H9 (cell line): ENCODE measurements around the gene CACNA1G. TPM values are rescaled to one million over a fixed set of nuclear protein-coding genes. Genes with fewer than 3 reads are reported as not detected.

Source experiments
- DNase-seq: peaks from one replicate; pipeline ENCODE4 v3.0.0-alpha.2; 2017
- H2AFZ ChIP-seq: one replicate; pipeline ENCODE4 v1.6.1; 2013; ENCODE audit warnings: mild to moderate bottlenecking, low read length, control low read depth, moderate library complexity
- H2AK5ac ChIP-seq: 2 replicates; pipeline ENCODE4 v1.6.1; 2013; ENCODE audit warnings: low read length, control low read depth, mixed read lengths; ENCODE audit not compliant: insufficient read length
- H2BK120ac ChIP-seq: one replicate; pipeline ENCODE4 v1.6.1; 2013; ENCODE audit warnings: low read depth, mild to moderate bottlenecking, low read length, control low read depth, inconsistent platforms; ENCODE audit not compliant: poor library complexity, severe bottlenecking
- H2BK12ac ChIP-seq: 2 replicates; pipeline ENCODE4 v1.6.1; 2013; ENCODE audit warnings: low read length, control low read depth, mixed read lengths, low read depth; ENCODE audit not compliant: insufficient read length
- H2BK15ac ChIP-seq: 2 replicates; pipeline ENCODE4 v1.6.1; 2013; ENCODE audit warnings: low read depth, low read length, control low read depth
- H2BK20ac ChIP-seq: one replicate; pipeline ENCODE4 v1.6.1; 2013; ENCODE audit warnings: low read depth, mild to moderate bottlenecking, low read length, control low read depth, inconsistent platforms; ENCODE audit not compliant: poor library complexity, severe bottlenecking
- H2BK5ac ChIP-seq: 2 replicates; pipeline ENCODE4 v1.6.1; 2013; ENCODE audit warnings: low read length, control low read depth, mixed read lengths; ENCODE audit not compliant: insufficient read length
- H3K14ac ChIP-seq: 2 replicates; pipeline ENCODE4 v1.6.1; 2013; ENCODE audit warnings: low read length, control low read depth; ENCODE audit not compliant: insufficient read depth
- H3K18ac ChIP-seq: 2 replicates; pipeline ENCODE4 v1.6.1; 2013; ENCODE audit warnings: low read depth, mild to moderate bottlenecking, mixed read lengths, low read length, control low read depth; ENCODE audit not compliant: insufficient read length
- H3K23ac ChIP-seq: 2 replicates; pipeline ENCODE4 v1.6.1; 2013; ENCODE audit warnings: low read length, control low read depth, mixed read lengths, low read depth; ENCODE audit not compliant: insufficient read length
- H3K23me2 ChIP-seq: 2 replicates; pipeline ENCODE4 v1.6.1; 2013; ENCODE audit warnings: low read depth, mild to moderate bottlenecking, mixed read lengths, low read length, control low read depth; ENCODE audit not compliant: insufficient read length, poor library complexity, severe bottlenecking
- H3K27ac ChIP-seq: 2 replicates; pipeline ENCODE4 v1.5.1; 2013; ENCODE audit warnings: low read length, control low read depth, mixed read lengths, low read depth; ENCODE audit not compliant: insufficient read length
- H3K27me3 ChIP-seq: 2 replicates; pipeline ENCODE4 v1.6.1; 2013; ENCODE audit warnings: low read length, control low read depth, inconsistent platforms; ENCODE audit not compliant: insufficient read depth
- H3K4ac ChIP-seq: 2 replicates; pipeline ENCODE4 v1.6.1; 2013; ENCODE audit warnings: low read depth, mild to moderate bottlenecking, control low read depth, inconsistent platforms, low read length, moderate library complexity
- H3K4me1 ChIP-seq: 2 replicates; pipeline ENCODE4 v1.6.1; 2013; ENCODE audit warnings: low read length, control low read depth, inconsistent platforms; ENCODE audit not compliant: insufficient read depth
- H3K4me2 ChIP-seq: 2 replicates; pipeline ENCODE4 v1.6.1; 2013; ENCODE audit warnings: low read length, control low read depth, mixed read lengths; ENCODE audit not compliant: insufficient read length, insufficient read depth
- H3K56ac ChIP-seq: 2 replicates; pipeline ENCODE4 v1.6.1; 2013; ENCODE audit warnings: low read depth, mild to moderate bottlenecking, mixed read lengths, low read length, control low read depth; ENCODE audit not compliant: insufficient read length
- H3K79me1 ChIP-seq: 2 replicates; pipeline ENCODE4 v1.6.1; 2013; ENCODE audit warnings: low read depth, mild to moderate bottlenecking, moderate library complexity, low read length, control low read depth, inconsistent platforms; ENCODE audit not compliant: insufficient read depth, poor library complexity, severe bottlenecking
- H3K79me2 ChIP-seq: 2 replicates; pipeline ENCODE4 v1.6.1; 2013; ENCODE audit warnings: low read length, control low read depth, inconsistent platforms; ENCODE audit not compliant: insufficient read depth
- H3K9ac ChIP-seq: 2 replicates; pipeline ENCODE4 v1.6.1; 2013; ENCODE audit warnings: low read length, control low read depth, mixed read lengths; ENCODE audit not compliant: insufficient read length; ENCODE audit errors: extremely low read depth
- H3K9me3 ChIP-seq: one replicate; pipeline ENCODE4 v1.6.1; 2013; ENCODE audit warnings: low read depth, low read length, inconsistent platforms; ENCODE audit not compliant: control insufficient read depth
- H3T11ph ChIP-seq: one replicate; pipeline ENCODE4 v1.6.1; 2013; ENCODE audit warnings: mild to moderate bottlenecking, low read length, control low read depth, inconsistent platforms
- H4K20me1 ChIP-seq: one replicate; pipeline ENCODE4 v1.6.1; 2013; ENCODE audit not compliant: control insufficient read depth, insufficient read length, insufficient read depth
- H4K5ac ChIP-seq: 2 replicates; pipeline ENCODE4 v1.6.1; 2013; ENCODE audit warnings: low read depth, mild to moderate bottlenecking, mixed read lengths, low read length, control low read depth; ENCODE audit not compliant: insufficient read length
- H4K8ac ChIP-seq: replicated peaks from 2 replicates; pipeline ENCODE4 v1.6.1; 2013; ENCODE audit warnings: low read length, control low read depth, mixed read lengths, low read depth; ENCODE audit not compliant: insufficient read length
- H4K91ac ChIP-seq: 2 replicates; pipeline ENCODE4 v1.6.1; 2013; ENCODE audit warnings: low read depth, mild to moderate bottlenecking, moderate library complexity, mixed read lengths, low read length, control low read depth; ENCODE audit not compliant: insufficient read length
- H3K27ac Mint-ChIP-seq, 3 experiments: 2 replicates in 2 of 3; 3 replicates in 1 of 3; pipeline ENCODE4 v1.8.0; 2020 to 2021; ENCODE audit warnings: mixed read lengths in 3 of 3, mild to moderate bottlenecking in 1 of 3, moderate library complexity in 1 of 3
- H3K27me3 Mint-ChIP-seq: 2 replicates; pipeline ENCODE4 v1.8.0; 2021; ENCODE audit warnings: low read depth, mild to moderate bottlenecking, moderate library complexity, mixed read lengths
- H3K36me3 Mint-ChIP-seq, 3 experiments: 2 replicates in 2 of 3; 3 replicates in 1 of 3; pipeline ENCODE4 v1.8.0; 2020 to 2021; ENCODE audit warnings: low read depth in 3 of 3, mixed read lengths in 3 of 3; ENCODE audit not compliant: insufficient read depth in 1 of 3
- H3K4me1 Mint-ChIP-seq, 2 experiments: 2 replicates each; pipeline ENCODE4 v1.8.0; 2020; ENCODE audit warnings: mixed read lengths in 2 of 2
- H3K4me3 Mint-ChIP-seq, 2 experiments: 2 replicates in 1 of 2; 3 replicates in 1 of 2; pipeline ENCODE4 v1.8.0; 2020 to 2021; ENCODE audit warnings: mild to moderate bottlenecking in 2 of 2, mixed read lengths in 2 of 2, moderate library complexity in 1 of 2
- H3K9me3 Mint-ChIP-seq, 2 experiments: 2 replicates in 1 of 2; 3 replicates in 1 of 2; pipeline ENCODE4 v1.8.0; 2020; ENCODE audit warnings: mild to moderate bottlenecking in 2 of 2, mixed read lengths in 2 of 2, moderate library complexity in 1 of 2
- CTCF ChIP-seq: fragments of 200-600 bp; sonication (generic); conservative IDR thresholded peaks from 3 replicates; pipeline ENCODE4 v1.8.0; 2021; ENCODE audit warnings: antibody characterized with exemption, mild to moderate bottlenecking
- WGBS: extraction: QIAGEN DNeasy Blood & Tissue Kit; methylation state at CpG from one replicate; pipeline ENCODE4 v1.1.7; 2013; ENCODE audit warnings: missing lambda C conversion rate, low lambda C conversion rate, mixed read lengths; ENCODE audit not compliant: insufficient read length; ENCODE audit errors: extremely low coverage; 5-methylcytosine and 5-hydroxymethylcytosine counted together
- total RNA-seq: library from RNA; stranded (reverse); gene quantifications from 2 replicates; pipeline ENCODE4 v1.2.1, GENCODE V29; 2021

The CACNA1G gene
- total RNA-seq, 1 experiment from 2014 or later: 1.5 TPM

GRCh38 chr17:50558581-50558940 is 2.0 kb upstream of the CACNA1G start:
- no peak overlapping the region for H2AFZ ChIP-seq
- no peak overlapping the region for H3K14ac ChIP-seq
- H2BK5ac ChIP-seq: no peak overlapping the region
- H3K27ac ChIP-seq: no peak overlapping the region
- H3K4me2 ChIP-seq: peak overlapping the region; percentile 74
- H3K27me3 ChIP-seq: peaks cover 29% of the 10 kb centered on the region
- no peak overlapping the region for H3K18ac ChIP-seq
- H4K91ac ChIP-seq: no peak overlapping the region
- H3K9me3 Mint-ChIP-seq: no peaks in the 10 kb centered on the region
- no peak for DNase-seq
- peaks cover 66% of the 10 kb centered on the region for H3K27me3 Mint-ChIP-seq
- peaks cover 12 to 28% of the 10 kb centered on the region in 2 experiments for H3K4me1 Mint-ChIP-seq
- no peak overlapping the region for H2AK5ac ChIP-seq
- no peak overlapping the region for H4K8ac ChIP-seq
- H2BK15ac ChIP-seq: no peak overlapping the region
- no peaks in the 10 kb centered on the region; a peak in 1 of 7 replicates for H3K36me3 Mint-ChIP-seq
- no peak overlapping the region for H4K5ac ChIP-seq
- no peak overlapping the region for H3K4ac ChIP-seq
- peaks cover 26% of the 10 kb centered on the region for H3K23me2 ChIP-seq
- no peaks in the 10 kb centered on the region for H3K9me3 ChIP-seq
- H3K9ac ChIP-seq: no peak overlapping the region
- H3K79me1 ChIP-seq: no peaks in the 10 kb centered on the region
- no peak overlapping the region for H2BK12ac ChIP-seq
- H3K4me1 ChIP-seq: no peaks in the 10 kb centered on the region; the same call in 1 of the 2 replicates
- H2BK20ac ChIP-seq: no peak overlapping the region
- H3K56ac ChIP-seq: no peak overlapping the region
- no peak; the same call in 2 of the 3 replicates for TF ChIP-seq CTCF
- WGBS: no CpG with 5 or more reads among the region's 18 CpGs
- H4K20me1 ChIP-seq: no peaks in the 10 kb centered on the region
- no peak overlapping the region for H3K23ac ChIP-seq
- no peak overlapping the region for H3T11ph ChIP-seq
- H3K27ac Mint-ChIP-seq: no peak overlapping the region
- H3K4me3 Mint-ChIP-seq: peak overlapping the region; percentile 72 to 92
- H3K79me2 ChIP-seq: no peaks in the 10 kb centered on the region
- H2BK120ac ChIP-seq: no peak overlapping the region
